CD4-positive, alpha-beta memory T cell (primary cell): ENCODE data around the gene CORT. TPM values are rescaled to one million over a fixed set of nuclear protein-coding genes. Genes with fewer than 3 reads are reported as not detected.
"Not testable (repeated sequence)": the region's sequence is repeated elsewhere in the genome, so short reads cannot be mapped to it uniquely, and the experiment has no call there.

Experiments used
- CTCF ChIA-PET: fragments of 350-600 bp; sonication (Branson Sonifier 250); formaldehyde crosslinking; loops from one replicate; lab custom pipeline; 2021; ENCODE audit warnings: inconsistent platforms; ENCODE audit not compliant: partially characterized antibody; lab: Charles Lee
- POLR2A ChIA-PET: fragments of 350-600 bp; sonication (Branson Sonifier 250); formaldehyde crosslinking; loops from one replicate; lab custom pipeline; 2021; ENCODE audit not compliant: partially characterized antibody; lab: Charles Lee
- DNase-seq, 5 donors: peaks; one replicate each; pipeline versions ENCODE4 v3.0.0 to v3.0.0-alpha.2; 2020 to 2022; ENCODE audit warnings: mixed read lengths in 1 of 5
- H3K27ac ChIP-seq: one replicate; pipeline ENCODE4 v1.7.0; 2013; ENCODE audit warnings: low read depth, low read length
- H3K27me3 ChIP-seq: 2 replicates; pipeline ENCODE4 v1.7.0; 2013; ENCODE audit warnings: mild to moderate bottlenecking, low read length, moderate library complexity; ENCODE audit not compliant: insufficient read depth
- H3K36me3 ChIP-seq: 2 replicates; pipeline ENCODE4 v1.7.0; 2013; ENCODE audit warnings: mild to moderate bottlenecking, low read length, moderate library complexity; ENCODE audit not compliant: insufficient read depth
- H3K4me1 ChIP-seq: 2 replicates; pipeline ENCODE4 v1.7.0; 2013; ENCODE audit warnings: mild to moderate bottlenecking, low read length, moderate library complexity; ENCODE audit not compliant: insufficient read depth
- H3K4me3 ChIP-seq, 2 donors: one replicate each; pipeline ENCODE4 v1.7.0; 2013; ENCODE audit warnings: low read length in 2 of 2, mild to moderate bottlenecking in 1 of 2
- H3K9me3 ChIP-seq, 2 donors: one replicate each; pipeline ENCODE4 v1.7.0; 2013; ENCODE audit warnings: low read length in 2 of 2, control low read depth in 1 of 2; ENCODE audit not compliant: control insufficient read depth in 1 of 2
- H3K27ac Mint-ChIP-seq, 7 donors: one replicate each; pipeline ENCODE4 v1.8.0; 2020 to 2021; ENCODE audit warnings: mixed read lengths in 7 of 7, mild to moderate bottlenecking in 6 of 7, inconsistent platforms in 3 of 7, moderate library complexity in 3 of 7
- H3K27me3 Mint-ChIP-seq, 2 donors: one replicate each; pipeline ENCODE4 v1.8.0; 2020 to 2021; ENCODE audit warnings: mixed read lengths in 2 of 2
- H3K36me3 Mint-ChIP-seq, 2 donors: one replicate each; pipeline ENCODE4 v1.8.0; 2020 to 2021; ENCODE audit warnings: mixed read lengths in 2 of 2, inconsistent platforms in 1 of 2, mild to moderate bottlenecking in 1 of 2
- H3K4me1 Mint-ChIP-seq, 4 donors: one replicate each; pipeline ENCODE4 v1.8.0; 2020 to 2021; ENCODE audit warnings: mixed read lengths in 4 of 4, mild to moderate bottlenecking in 1 of 4
- H3K4me3 Mint-ChIP-seq, 8 donors: one replicate each; pipeline ENCODE4 v1.8.0; 2020 to 2021; ENCODE audit warnings: mixed read lengths in 8 of 8, mild to moderate bottlenecking in 7 of 8, moderate library complexity in 6 of 8, inconsistent platforms in 3 of 8
- H3K9me3 Mint-ChIP-seq, 8 donors: one replicate each; pipeline ENCODE4 v1.8.0; 2020 to 2021; ENCODE audit warnings: mixed read lengths in 8 of 8, mild to moderate bottlenecking in 5 of 8, inconsistent platforms in 3 of 8, moderate library complexity in 1 of 8
- intact Hi-C: fragments of 100-400 bp; cut with micrococcal nuclease; formaldehyde crosslinking; loops from one replicate; pipeline ENCODE4 v1.15.1; 2023
- polyA plus RNA-seq, 2 donors: library from polyadenylated mRNA; unstranded; fragments of 300-500 nt; fragmentation: Illumina TruSeq; gene quantifications; one replicate each; pipeline ENCODE4 v1.2.3, GENCODE V29; 2021
- total RNA-seq, 2 experiments: library from RNA; stranded (reverse); gene quantifications; one replicate each; pipeline ENCODE4 v1.2.3, GENCODE V29; 2021

CORT gene, protein sequence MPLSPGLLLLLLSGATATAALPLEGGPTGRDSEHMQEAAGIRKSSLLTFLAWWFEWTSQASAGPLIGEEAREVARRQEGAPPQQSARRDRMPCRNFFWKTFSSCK
- total RNA-seq (not detected), polyA plus RNA-seq (not detected)

DNA sequence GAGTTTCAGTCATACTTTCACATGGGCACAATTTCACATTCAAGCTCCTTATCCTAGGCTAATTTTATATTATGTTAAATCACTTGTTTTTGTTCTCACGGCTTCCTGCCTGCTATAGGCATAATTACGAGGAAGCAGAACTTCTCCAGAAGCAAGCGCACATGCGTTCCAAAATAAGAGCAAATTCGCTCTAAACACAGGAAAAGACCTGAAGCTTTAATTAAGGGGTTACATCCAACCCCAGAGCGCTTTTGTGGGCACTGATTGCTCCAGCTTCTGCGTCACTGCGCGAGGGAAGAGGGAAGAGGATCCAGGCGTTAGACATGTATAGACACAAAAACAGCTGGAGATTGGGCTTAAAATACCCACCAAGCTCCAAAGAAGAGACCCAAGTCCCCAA, at the start of gene CORT:
Gene CORT, plus strand, starts transcription at position 281 of the 400 bp plus-strand sequence. CDS start 193 bp downstream, outside the sequence.
- no peaks in the 10 kb centered on the region for H3K36me3 ChIP-seq
- no peaks in the 10 kb centered on the region for H3K9me3 Mint-ChIP-seq
- no peaks in the 10 kb centered on the region for H3K4me1 ChIP-seq
- ChIA-PET POLR2A (interaction anchor here (0.6 kb wide), 1 partner anchor 243 kb away, joined by 3 read pairs; no protein-coding TSS in a partner anchor), CTCF (no interaction called here)
- DNase-seq = no peak
- H3K9me3 ChIP-seq = no peaks in the 10 kb centered on the region
- no peak within 1 kb of the TSS for H3K27ac Mint-ChIP-seq
- H3K4me3 Mint-ChIP-seq = no peak within 1 kb of the TSS
- H3K27ac ChIP-seq = no peak within 1 kb of the TSS
- intact Hi-C loops = no loop called here
- H3K4me3 ChIP-seq = no peak within 1 kb of the TSS
- H3K36me3 Mint-ChIP-seq = peaks cover 0 to 3% of the 10 kb centered on the region in 2 donors
- no peaks in the 10 kb centered on the region for H3K27me3 ChIP-seq
- no peaks in the 10 kb centered on the region for H3K27me3 Mint-ChIP-seq
- H3K4me1 Mint-ChIP-seq = peaks cover 0 to 2% (median 0%) of the 10 kb centered on the region in 4 donors

DNA sequence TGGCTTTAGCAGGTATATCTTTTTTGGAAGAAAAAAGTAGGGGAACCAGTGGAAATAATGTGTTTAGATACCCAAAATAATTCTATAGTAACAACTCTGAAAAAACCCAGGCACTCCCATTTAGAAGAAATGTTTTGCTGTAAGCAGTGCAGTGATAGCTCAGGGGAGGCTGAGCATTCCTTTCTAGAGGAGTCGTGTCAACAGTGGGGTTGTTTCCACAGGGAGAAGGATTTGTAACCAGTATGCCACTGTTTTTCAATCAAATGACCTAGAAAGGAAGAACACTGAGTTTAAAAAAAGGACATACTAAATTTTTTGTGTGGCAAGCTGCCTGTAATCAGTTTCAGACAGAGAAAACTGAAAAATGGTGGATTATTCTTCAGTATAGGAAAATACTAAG, 48.5 kb upstream of the CORT start:
- POLR2A ChIA-PET = no interaction called here
- H3K36me3 ChIP-seq = peaks cover 17% of the 10 kb centered on the region
- no peaks in the 10 kb centered on the region for H3K9me3 ChIP-seq
- CTCF ChIA-PET = no interaction called here
- no peaks in the 10 kb centered on the region for H3K27me3 ChIP-seq
- Mint-ChIP-seq H3K4me1 (peaks cover 8 to 24% (median 18%) of the 10 kb centered on the region in 4 donors), H3K9me3 (no peaks in the 10 kb centered on the region), H3K27ac (no peak overlapping the region), H3K27me3 (no peaks in the 10 kb centered on the region), H3K4me3 (no peak overlapping the region), H3K36me3 (peaks cover 11 to 22% of the 10 kb centered on the region in 2 donors)
- peaks cover 20% of the 10 kb centered on the region for H3K4me1 ChIP-seq
- DNase-seq = no peak
- intact Hi-C loops = no loop called here
- no peak overlapping the region for H3K27ac ChIP-seq
- H3K4me3 ChIP-seq = no peak overlapping the region

DNA sequence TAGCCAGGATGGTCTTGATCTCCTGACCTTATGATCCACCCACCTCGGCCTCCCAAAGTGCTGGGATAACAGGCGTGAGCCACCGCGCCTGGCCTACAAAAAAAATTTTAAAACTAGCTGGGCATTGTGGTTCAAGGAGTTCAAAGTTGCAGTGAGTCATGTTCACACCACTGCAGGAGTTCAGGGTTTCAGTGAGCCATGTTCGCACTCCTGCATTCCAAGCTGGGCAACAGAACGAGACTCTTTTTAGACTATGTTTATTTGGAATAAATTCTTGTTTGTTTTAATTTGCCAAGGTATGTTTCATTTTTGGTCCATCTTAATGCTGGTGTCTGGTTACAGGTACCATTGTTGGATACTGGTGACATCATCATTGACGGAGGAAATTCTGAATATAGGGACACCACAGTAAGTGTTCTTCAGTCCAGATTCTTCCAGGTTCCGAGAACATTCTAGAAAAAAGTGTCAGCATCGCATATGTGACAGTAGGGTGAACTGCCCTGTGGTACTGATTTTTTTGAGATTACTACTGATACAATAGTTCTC, 47.0 kb upstream of the CORT start:
- POLR2A ChIA-PET = no interaction called here
- peaks cover 19 to 34% of the 10 kb centered on the region in 2 donors for H3K36me3 Mint-ChIP-seq
- CTCF ChIA-PET = interaction anchor here (1.1 kb wide), 1 partner anchor 23 kb away, joined by 3 read pairs; no protein-coding TSS in a partner anchor

DNA sequence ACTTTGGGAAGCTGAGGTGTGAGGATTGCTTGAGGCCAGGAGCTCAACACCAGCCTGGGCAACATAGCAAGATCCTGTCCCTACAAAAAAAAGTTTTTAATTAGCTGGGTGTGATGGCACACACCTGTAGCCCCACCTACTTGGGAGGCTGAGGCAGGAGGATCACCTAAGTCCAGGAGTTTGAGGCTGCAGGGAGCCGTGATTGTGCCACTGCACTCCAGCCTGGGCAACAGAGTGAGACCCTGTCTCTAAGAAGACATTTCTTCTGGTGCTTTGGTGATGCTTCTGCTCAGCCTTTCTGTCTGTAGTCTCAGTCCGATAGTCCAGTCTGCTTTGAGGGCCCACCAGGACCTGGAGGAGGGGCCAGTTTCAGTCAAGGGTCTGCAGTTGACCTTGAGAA, 42.6 kb upstream of the CORT start:
- H3K27ac Mint-ChIP-seq = no peak overlapping the region
- no peak overlapping the region for H3K4me3 ChIP-seq
- POLR2A ChIA-PET = interaction anchor here (1.8 kb wide), 1 partner anchor 9 kb away, joined by 6 read pairs; the partner anchor contains the start of gene PGD
- intact Hi-C loops = no loop called here
- no peaks in the 10 kb centered on the region for H3K4me1 Mint-ChIP-seq
- H3K4me1 ChIP-seq = no peaks in the 10 kb centered on the region
- H3K27me3 ChIP-seq = no peaks in the 10 kb centered on the region
- H3K27ac ChIP-seq = no peak overlapping the region
- H3K4me3 Mint-ChIP-seq = no peak overlapping the region
- CTCF ChIA-PET = no interaction called here
- no peaks in the 10 kb centered on the region for H3K9me3 ChIP-seq
- peaks cover 42 to 56% of the 10 kb centered on the region in 2 donors for H3K36me3 Mint-ChIP-seq
- no peak for DNase-seq
- H3K9me3 Mint-ChIP-seq = no peaks in the 10 kb centered on the region
- H3K36me3 ChIP-seq = peaks cover 54% of the 10 kb centered on the region
- no peaks in the 10 kb centered on the region for H3K27me3 Mint-ChIP-seq

More for the DNA sequence above, 47.0 kb upstream of the CORT start:
- Histone ChIP-seq H3K9me3 (no peaks in the 10 kb centered on the region), H3K27me3 (no peaks in the 10 kb centered on the region), H3K27ac (no peak overlapping the region), H3K4me3 (no peak overlapping the region), H3K36me3 (peaks cover 28% of the 10 kb centered on the region), H3K4me1 (peaks cover 19% of the 10 kb centered on the region)
- Mint-ChIP-seq H3K9me3 (no peaks in the 10 kb centered on the region), H3K27ac (no peak overlapping the region), H3K4me1 (peaks cover 8 to 23% (median 14%) of the 10 kb centered on the region in 4 donors), H3K4me3 (no peak overlapping the region), H3K27me3 (no peaks in the 10 kb centered on the region)
- DNase-seq = no peak
- intact Hi-C loops = no loop called here

DNA sequence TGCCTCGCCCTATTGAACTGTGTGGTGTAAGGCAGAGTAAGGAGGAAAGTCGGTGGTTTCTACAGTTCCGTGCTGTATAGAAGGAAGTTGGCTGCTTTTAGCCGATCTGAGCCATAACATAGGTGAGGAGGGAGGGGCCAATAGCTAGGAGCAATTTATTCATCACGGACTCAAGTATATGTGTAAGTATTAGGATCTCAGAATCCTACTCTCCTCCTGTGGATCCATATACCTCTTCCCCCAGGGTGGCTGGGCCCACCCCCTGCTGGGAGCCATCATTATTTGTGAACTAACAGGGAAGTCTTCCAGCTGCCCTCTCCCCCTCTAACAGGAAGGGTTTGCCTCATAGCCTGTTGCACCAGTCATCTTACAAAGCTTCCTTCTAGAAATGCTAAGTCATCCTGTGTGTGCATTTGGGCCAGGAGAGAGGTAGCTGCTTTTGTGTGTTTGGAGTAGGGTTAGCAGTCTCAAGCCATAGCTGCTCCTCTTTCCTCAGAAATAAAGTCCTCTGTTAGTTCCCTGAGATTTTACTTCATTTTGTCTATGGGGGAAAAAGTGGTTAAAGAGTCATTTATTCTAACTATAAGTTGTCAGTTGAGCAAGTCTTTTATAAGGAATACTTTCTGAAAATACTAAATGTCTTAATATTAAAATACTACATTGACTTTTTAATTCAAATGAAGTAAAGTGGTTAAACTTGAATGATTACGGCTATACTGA, 34.5 kb upstream of the CORT start:
- intact Hi-C loops = no loop called here
- no peak for DNase-seq

DNA sequence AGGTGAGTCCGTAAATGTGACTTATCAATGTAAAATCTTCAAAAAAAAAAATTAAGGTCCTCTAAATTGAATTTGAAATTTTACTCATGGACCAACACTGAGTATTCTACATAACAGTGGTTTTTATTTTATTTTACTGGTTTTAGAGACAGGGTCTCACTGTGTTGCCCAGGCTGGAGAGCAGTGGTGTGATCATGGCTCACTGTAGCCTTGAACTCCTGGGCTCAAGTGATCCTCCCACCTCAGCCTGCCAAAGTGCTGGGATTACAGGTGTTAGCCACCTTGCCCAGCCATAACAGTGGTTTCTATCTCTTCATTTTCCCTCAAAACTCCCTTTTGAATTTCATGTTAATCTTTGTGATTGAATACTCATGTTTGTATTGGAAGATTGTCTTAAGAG, 33.9 kb upstream of the CORT start:
- H3K9me3 ChIP-seq, intact Hi-C loops, H3K27me3 Mint-ChIP-seq, H3K27me3 ChIP-seq, H3K4me3 ChIP-seq, H3K4me3 Mint-ChIP-seq, H3K4me1 Mint-ChIP-seq, CTCF ChIA-PET, DNase-seq, H3K4me1 ChIP-seq, H3K27ac ChIP-seq, H3K9me3 Mint-ChIP-seq: not testable (repeated sequence)
- H3K36me3 Mint-ChIP-seq = peaks cover 64 to 75% of the 10 kb centered on the region in 2 donors
- H3K36me3 ChIP-seq = peaks cover 30% of the 10 kb centered on the region
- POLR2A ChIA-PET = interaction anchor here (1.0 kb wide), 1 partner anchor 206 kb away, joined by 3 read pairs; no protein-coding TSS in a partner anchor
- peak overlapping the region in 1 of 7 donors; percentile 32 for H3K27ac Mint-ChIP-seq

More for the DNA sequence above, 34.5 kb upstream of the CORT start:
- Histone ChIP-seq H3K27me3 (no peaks in the 10 kb centered on the region), H3K36me3 (peaks cover 30% of the 10 kb centered on the region), H3K27ac (no peak overlapping the region), H3K9me3 (no peaks in the 10 kb centered on the region), H3K4me3 (no peak overlapping the region), H3K4me1 (no peaks in the 10 kb centered on the region)
- H3K27me3 Mint-ChIP-seq = no peaks in the 10 kb centered on the region
- ChIA-PET POLR2A (interaction anchor here (1.0 kb wide), 1 partner anchor 206 kb away, joined by 3 read pairs; no protein-coding TSS in a partner anchor), CTCF (no interaction called here)
- peak overlapping the region in 5 of 7 donors; percentile 68 to 92 (median 78) for H3K27ac Mint-ChIP-seq
- H3K9me3 Mint-ChIP-seq = no peaks in the 10 kb centered on the region
- peak overlapping the region in 3 of 8 donors; percentile 9 to 47 (median 27) for H3K4me3 Mint-ChIP-seq
- peaks cover 2 to 9% (median 6%) of the 10 kb centered on the region in 4 donors for H3K4me1 Mint-ChIP-seq
- peaks cover 63 to 77% of the 10 kb centered on the region in 2 donors for H3K36me3 Mint-ChIP-seq

DNA sequence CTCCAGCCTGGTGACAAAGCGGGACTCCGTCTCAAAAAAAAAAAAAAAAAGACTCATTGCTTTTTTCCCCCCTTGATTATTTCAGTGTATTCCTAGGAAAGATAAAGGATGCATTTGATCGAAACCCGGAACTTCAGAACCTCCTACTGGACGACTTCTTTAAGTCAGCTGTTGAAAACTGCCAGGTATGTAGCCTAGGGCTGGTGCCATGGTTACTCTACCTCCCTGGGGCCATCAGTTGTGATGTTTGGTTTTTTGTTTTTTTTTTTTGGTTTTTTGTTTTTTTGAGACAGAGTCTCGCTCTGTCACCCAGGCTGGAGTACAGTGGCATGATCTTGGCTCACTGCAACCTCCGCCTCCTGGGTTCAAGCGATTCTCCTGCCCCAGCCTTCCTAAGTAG, 31.1 kb upstream of the CORT start:
- H3K27me3 ChIP-seq, H3K36me3 ChIP-seq, H3K4me3 ChIP-seq, DNase-seq, H3K27me3 Mint-ChIP-seq, H3K4me1 Mint-ChIP-seq, CTCF ChIA-PET, H3K27ac Mint-ChIP-seq, intact Hi-C loops, POLR2A ChIA-PET, H3K4me1 ChIP-seq, H3K9me3 ChIP-seq, H3K27ac ChIP-seq, H3K9me3 Mint-ChIP-seq, H3K4me3 Mint-ChIP-seq: not testable (repeated sequence)
- peaks cover 43 to 55% of the 10 kb centered on the region in 2 donors for H3K36me3 Mint-ChIP-seq
